Activated T-cell treated with anti-CD3 and anti-CD28 coated beads for 24 hours (primary cell): ENCODE measurements around the gene DBH.

ENCODE experiments used
- DNase-seq: peaks from one replicate; pipeline ENCODE4 v3.0.0-alpha.2; 2020; ENCODE audit warnings: low read depth

The DBH gene

GRCh38 chr9:133643978-133644760 is 8.0 kb downstream of the DBH start:
- no peak for DNase-seq

- DNase-seq: no peak
These were observed 9.0 kb downstream of the DBH start for GRCh38 chr9:133645021-133645765.

GRCh38 chr9:133647148-133647547 is 11.0 kb downstream of the DBH start:
- DNase-seq: no peak

- DNase-seq: no peak
These were observed 11.8 kb downstream of the DBH start for GRCh38 chr9:133647765-133648469.

GRCh38 chr9:133649194-133649593 is 13.0 kb downstream of the DBH start:
- no peak for DNase-seq

GRCh38 chr9:133650026-133650425 is 13.9 kb downstream of the DBH start:
- DNase-seq: no peak

GRCh38 chr9:133653638-133654037 is 17.5 kb downstream of the DBH start:
- no peak for DNase-seq

- DNase-seq: no peak
These were observed 18.8 kb downstream of the DBH start for GRCh38 chr9:133654736-133655657.

- no peak for DNase-seq
These were observed 19.5 kb downstream of the DBH start for GRCh38 chr9:133655701-133656100.

- no peak for DNase-seq
These were observed 20.3 kb downstream of the DBH start for GRCh38 chr9:133656211-133657119.

- no peak for DNase-seq
These were observed 21.0 kb downstream of the DBH start for GRCh38 chr9:133657120-133657661.

GRCh38 chr9:133658442-133659431 is 22.6 kb downstream of the DBH start:
- DNase-seq: no peak

GRCh38 chr9:133659516-133659915 is 23.4 kb downstream of the DBH start:
- DNase-seq: no peak

GRCh38 chr9:133661846-133662540 is 25.8 kb downstream of the DBH start:
- no peak for DNase-seq

GRCh38 chr9:133664173-133665050 is 28.2 kb downstream of the DBH start:
- DNase-seq: no peak

- no peak for DNase-seq
These were observed 28.9 kb downstream of the DBH start for GRCh38 chr9:133665096-133665495.

- DNase-seq: no peak
These were observed 29.4 kb downstream of the DBH start for GRCh38 chr9:133665535-133665934.
